ENCODE results near the gene EN2. TPM values are rescaled to one million over a fixed set of nuclear protein-coding genes. Genes with fewer than 3 reads are reported as not detected.

Gene EN2
- total and polyA plus RNA-seq, 2 experiments from 2014 or later: 0.24 TPM; not detected in 1

DNA sequence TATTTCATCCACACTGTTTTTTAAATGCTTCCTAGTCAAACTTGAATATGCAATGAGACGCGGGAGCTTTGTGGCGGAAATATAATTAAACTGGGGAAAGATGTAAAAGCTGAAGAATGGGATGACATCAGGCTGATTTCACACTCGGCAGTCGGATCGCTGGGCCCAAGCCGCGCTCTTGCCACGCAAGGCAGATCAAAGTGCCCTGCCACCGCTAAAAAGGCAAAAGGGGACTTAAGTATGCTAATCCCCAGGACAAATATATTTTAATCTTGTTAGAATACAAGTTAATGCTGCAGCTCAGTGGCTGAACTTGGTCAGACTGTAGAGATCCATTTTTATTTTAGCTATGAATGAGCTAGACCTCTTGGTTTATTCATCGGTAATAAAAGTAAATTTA is 13.8 kb downstream of the EN2 start:
- H2AFZ ChIP-seq: no peak overlapping the region

GRCh38 chr7:155477476-155477875 is 19.5 kb downstream of the EN2 start:
- Histone ChIP-seq H2AFZ (no peak overlapping the region), H3K79me2 (no peaks in the 10 kb centered on the region), H3K36me3 (replicated peaks; ENCODE audit: insufficient read depth, low read depth) (no peaks in the 10 kb centered on the region), H3K9me3 (ENCODE audit: low read depth) (no peaks in the 10 kb centered on the region), H3K4me1 (ENCODE audit: insufficient read depth) (no peaks in the 10 kb centered on the region), H4K20me1 (ENCODE audit: insufficient read depth, poor library complexity, severe bottlenecking) (no peaks in the 10 kb centered on the region), H3K4me3 (no peak overlapping the region), H3K27ac (no peak overlapping the region), H3K27me3 (peaks cover 79% of the 10 kb centered on the region), H3K4me2 (no peak overlapping the region), H3K9me2 (replicated peaks; ENCODE audit: insufficient read depth) (no peaks in the 10 kb centered on the region)
- 80% methylated on average over 4 of the region's 4 CpGs for WGBS (ENCODE audit: low lambda C conversion rate, missing lambda C conversion rate)
- no peak for DNase-seq (ENCODE audit: low spot score)
- TF ChIP-seq EZH2 (IDR thresholded peaks at IDR 0.05; ENCODE audit: borderline replicate concordance): no peak

More for the DNA sequence above, 13.8 kb downstream of the EN2 start:
- no peaks in the 10 kb centered on the region for H3K79me2 ChIP-seq
- peaks cover 7% of the 10 kb centered on the region for H3K4me1 ChIP-seq (ENCODE audit: insufficient read depth)
- DNase-seq (ENCODE audit: low spot score): no peak
- no peak for TF ChIP-seq EZH2phosphoT487 (IDR thresholded peaks at IDR 0.05; ENCODE audit: low read depth, severe bottlenecking, unreplicated experiment)
- no peak for TF ChIP-seq EZH2 (IDR thresholded peaks at IDR 0.05; ENCODE audit: borderline replicate concordance)
- TF ChIP-seq, protein P1, sequence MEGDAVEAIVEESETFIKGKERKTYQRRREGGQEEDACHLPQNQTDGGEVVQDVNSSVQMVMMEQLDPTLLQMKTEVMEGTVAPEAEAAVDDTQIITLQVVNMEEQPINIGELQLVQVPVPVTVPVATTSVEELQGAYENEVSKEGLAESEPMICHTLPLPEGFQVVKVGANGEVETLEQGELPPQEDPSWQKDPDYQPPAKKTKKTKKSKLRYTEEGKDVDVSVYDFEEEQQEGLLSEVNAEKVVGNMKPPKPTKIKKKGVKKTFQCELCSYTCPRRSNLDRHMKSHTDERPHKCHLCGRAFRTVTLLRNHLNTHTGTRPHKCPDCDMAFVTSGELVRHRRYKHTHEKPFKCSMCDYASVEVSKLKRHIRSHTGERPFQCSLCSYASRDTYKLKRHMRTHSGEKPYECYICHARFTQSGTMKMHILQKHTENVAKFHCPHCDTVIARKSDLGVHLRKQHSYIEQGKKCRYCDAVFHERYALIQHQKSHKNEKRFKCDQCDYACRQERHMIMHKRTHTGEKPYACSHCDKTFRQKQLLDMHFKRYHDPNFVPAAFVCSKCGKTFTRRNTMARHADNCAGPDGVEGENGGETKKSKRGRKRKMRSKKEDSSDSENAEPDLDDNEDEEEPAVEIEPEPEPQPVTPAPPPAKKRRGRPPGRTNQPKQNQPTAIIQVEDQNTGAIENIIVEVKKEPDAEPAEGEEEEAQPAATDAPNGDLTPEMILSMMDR (IDR thresholded peaks at IDR 0.05; ENCODE audit: poor library complexity): no peak
- H3K36me3 ChIP-seq (replicated peaks; ENCODE audit: insufficient read depth, low read depth): no peaks in the 10 kb centered on the region
- H3K27me3 ChIP-seq: peaks cover 100% of the 10 kb centered on the region
- no peak overlapping the region for H3K27ac ChIP-seq
- no peaks in the 10 kb centered on the region for H4K20me1 ChIP-seq (ENCODE audit: insufficient read depth, poor library complexity, severe bottlenecking)
- H3K4me3 ChIP-seq: no peak overlapping the region
- no peaks in the 10 kb centered on the region for H3K9me2 ChIP-seq (replicated peaks; ENCODE audit: insufficient read depth)
- no peak overlapping the region for H3K4me2 ChIP-seq
- 9% methylated on average over 11 of the region's 11 CpGs for WGBS (ENCODE audit: low lambda C conversion rate, missing lambda C conversion rate)
- no peaks in the 10 kb centered on the region for H3K9me3 ChIP-seq (ENCODE audit: low read depth)

GRCh38 chr7:155481764-155482163 is 23.8 kb downstream of the EN2 start:
- Histone ChIP-seq H3K79me2 (no peaks in the 10 kb centered on the region), H2AFZ (no peak overlapping the region), H3K27me3 (peaks cover 65% of the 10 kb centered on the region), H3K9me2 (replicated peaks; ENCODE audit: insufficient read depth) (no peaks in the 10 kb centered on the region), H3K27ac (no peak overlapping the region), H3K4me3 (no peak overlapping the region), H3K36me3 (replicated peaks; ENCODE audit: insufficient read depth, low read depth) (no peaks in the 10 kb centered on the region), H3K4me2 (no peak overlapping the region), H4K20me1 (ENCODE audit: insufficient read depth, poor library complexity, severe bottlenecking) (no peaks in the 10 kb centered on the region), H3K4me1 (ENCODE audit: insufficient read depth) (no peaks in the 10 kb centered on the region), H3K9me3 (ENCODE audit: low read depth) (no peaks in the 10 kb centered on the region)
- WGBS (ENCODE audit: low lambda C conversion rate, missing lambda C conversion rate): 93% methylated on average over 11 of the region's 11 CpGs
- no peak for DNase-seq (ENCODE audit: low spot score)
- TF ChIP-seq EZH2 (IDR thresholded peaks at IDR 0.05; ENCODE audit: borderline replicate concordance) (no peak), EZH2phosphoT487 (IDR thresholded peaks at IDR 0.05; ENCODE audit: low read depth, severe bottlenecking, unreplicated experiment) (no peak)
- TF ChIP-seq, protein P1 (IDR thresholded peaks at IDR 0.05; ENCODE audit: poor library complexity): no peak

- H3K27me3 ChIP-seq: peaks cover 56% of the 10 kb centered on the region
- H3K4me2 ChIP-seq: no peak overlapping the region
These were observed 24.7 kb downstream of the EN2 start for GRCh38 chr7:155482511-155483183.

More at GRCh38 chr7:155482511-155483183, 24.7 kb downstream of the EN2 start:
- WGBS (ENCODE audit: low lambda C conversion rate, missing lambda C conversion rate): 62% methylated on average over 17 of the region's 17 CpGs
- no peaks in the 10 kb centered on the region for H4K20me1 ChIP-seq (ENCODE audit: insufficient read depth, poor library complexity, severe bottlenecking)
- H3K27ac ChIP-seq: no peak overlapping the region
- TF ChIP-seq EZH2 (IDR thresholded peaks at IDR 0.05; ENCODE audit: borderline replicate concordance) (no peak), EZH2phosphoT487 (IDR thresholded peaks at IDR 0.05; ENCODE audit: low read depth, severe bottlenecking, unreplicated experiment) (no peak)
- TF ChIP-seq, protein P1 (IDR thresholded peaks at IDR 0.05; ENCODE audit: poor library complexity): no peak
- no peaks in the 10 kb centered on the region for H3K79me2 ChIP-seq
- no peak overlapping the region for H2AFZ ChIP-seq
- no peak for DNase-seq (ENCODE audit: low spot score)
- no peak overlapping the region for H3K4me3 ChIP-seq
- H3K9me2 ChIP-seq (replicated peaks; ENCODE audit: insufficient read depth): no peaks in the 10 kb centered on the region
- no peaks in the 10 kb centered on the region for H3K9me3 ChIP-seq (ENCODE audit: low read depth)
- H3K36me3 ChIP-seq (replicated peaks; ENCODE audit: insufficient read depth, low read depth): no peaks in the 10 kb centered on the region
- H3K4me1 ChIP-seq (ENCODE audit: insufficient read depth): no peaks in the 10 kb centered on the region

Data from hepatocyte (in vitro differentiated cells).